ENCODE data around the gene VSIG8.

The VSIG8 gene

GRCh38 chr1:159829273-159829634 lies 33.2 kb downstream of the VSIG8 start:
- DNase-seq (ENCODE audit: low read depth), result no peak

GRCh38 chr1:159828581-159829272 lies 33.7 kb downstream of the VSIG8 start:
- no peak for DNase-seq (ENCODE audit: low read depth)

GRCh38 chr1:159828176-159828575 lies 34.3 kb downstream of the VSIG8 start:
- DNase-seq (ENCODE audit: low read depth), result no peak

- DNase-seq (ENCODE audit: low read depth), result no peak
Measured at GRCh38 chr1:159827549-159827948, 34.9 kb downstream of the VSIG8 start.

- no peak for DNase-seq (ENCODE audit: low read depth)
Measured at GRCh38 chr1:159827102-159827490, 35.4 kb downstream of the VSIG8 start.

- DNase-seq (ENCODE audit: low read depth), result peak; percentile 50
Measured at GRCh38 chr1:159826441-159827101, 35.9 kb downstream of the VSIG8 start, which contains the start of gene SLAMF8. Gene SLAMF8, plus strand, starts transcription at chr1:159826873. Its CDS starts 26 bp downstream, at chr1:159826899.

GRCh38 chr1:159825564-159825963 lies 36.9 kb downstream of the VSIG8 start:
- no peak for DNase-seq (ENCODE audit: low read depth)

- no peak for DNase-seq (ENCODE audit: low read depth)
Measured at GRCh38 chr1:159823406-159823805, 39.1 kb downstream of the VSIG8 start.

GRCh38 chr1:159821171-159821867 lies 41.1 kb downstream of the VSIG8 start:
- DNase-seq (ENCODE audit: low read depth), result no peak

GRCh38 chr1:159817276-159818041 lies 45.0 kb downstream of the VSIG8 start:
- DNase-seq (ENCODE audit: low read depth), result no peak

GRCh38 chr1:159815926-159816325 lies 46.5 kb downstream of the VSIG8 start:
- no peak for DNase-seq (ENCODE audit: low read depth)

- no peak for DNase-seq (ENCODE audit: low read depth)
Measured at GRCh38 chr1:159804924-159805323, 57.5 kb downstream of the VSIG8 start.
